GM12892 (cell line): Measurements from ENCODE around the gene TCOF1.

Experiments used
- POLR2A ChIP-seq: IDR thresholded peaks from 2 replicates; pipeline ENCODE4 v1.6.1; 2011; ENCODE audit warnings: low read depth, low read length, control low read depth
- POLR2AphosphoS5 ChIP-seq: IDR thresholded peaks from 2 replicates; pipeline ENCODE4 v1.6.1; 2011; ENCODE audit warnings: low read depth, low read length, control low read depth

- TF ChIP-seq POLR2A (no peak), POLR2AphosphoS5 (no peak)
Observed at GRCh38 chr5:150318613-150319483, 38.6 kb upstream of the TCOF1 start.
